ENCODE measurements around the gene GP5.

GRCh38 chr3:194351080-194351672, 47.9 kb downstream of the GP5 start, which contains the start of gene CPN2:
- TF ChIP-seq, protein P1, sequence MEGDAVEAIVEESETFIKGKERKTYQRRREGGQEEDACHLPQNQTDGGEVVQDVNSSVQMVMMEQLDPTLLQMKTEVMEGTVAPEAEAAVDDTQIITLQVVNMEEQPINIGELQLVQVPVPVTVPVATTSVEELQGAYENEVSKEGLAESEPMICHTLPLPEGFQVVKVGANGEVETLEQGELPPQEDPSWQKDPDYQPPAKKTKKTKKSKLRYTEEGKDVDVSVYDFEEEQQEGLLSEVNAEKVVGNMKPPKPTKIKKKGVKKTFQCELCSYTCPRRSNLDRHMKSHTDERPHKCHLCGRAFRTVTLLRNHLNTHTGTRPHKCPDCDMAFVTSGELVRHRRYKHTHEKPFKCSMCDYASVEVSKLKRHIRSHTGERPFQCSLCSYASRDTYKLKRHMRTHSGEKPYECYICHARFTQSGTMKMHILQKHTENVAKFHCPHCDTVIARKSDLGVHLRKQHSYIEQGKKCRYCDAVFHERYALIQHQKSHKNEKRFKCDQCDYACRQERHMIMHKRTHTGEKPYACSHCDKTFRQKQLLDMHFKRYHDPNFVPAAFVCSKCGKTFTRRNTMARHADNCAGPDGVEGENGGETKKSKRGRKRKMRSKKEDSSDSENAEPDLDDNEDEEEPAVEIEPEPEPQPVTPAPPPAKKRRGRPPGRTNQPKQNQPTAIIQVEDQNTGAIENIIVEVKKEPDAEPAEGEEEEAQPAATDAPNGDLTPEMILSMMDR (IDR thresholded peaks at IDR 0.05; ENCODE audit: low read depth, low read length, missing input control): no peak
- TF ChIP-seq SP1 (IDR thresholded peaks at IDR 0.05): peak; percentile 75
- TF ChIP-seq YY1 (IDR thresholded peaks at IDR 0.05): no peak
- TF ChIP-seq, protein P2, sequence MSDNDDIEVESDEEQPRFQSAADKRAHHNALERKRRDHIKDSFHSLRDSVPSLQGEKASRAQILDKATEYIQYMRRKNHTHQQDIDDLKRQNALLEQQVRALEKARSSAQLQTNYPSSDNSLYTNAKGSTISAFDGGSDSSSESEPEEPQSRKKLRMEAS (IDR thresholded peaks at IDR 0.05): no peak
- TF ChIP-seq HNF4A (conservative IDR thresholded peaks at IDR 0.05): peak; percentile 85 to 89

Measured in liver (tissue), 3 donors.